Daoy (cell line): ENCODE measurements around the gene MYO18B. TPM values are rescaled to one million over a fixed set of nuclear protein-coding genes. Genes with fewer than 3 reads are reported as not detected.

ENCODE experiments used
- DNase-seq: peaks from one replicate; pipeline ENCODE4 v3.0.0-alpha.2; 2015; ENCODE audit warnings: low read depth
- total RNA-seq: library from RNA; depleted of rRNA; stranded (reverse); fragments of >200 nt; shearing (Covaris generic); gene quantifications from 2 replicates; pipeline ENCODE4 v1.2.3, GENCODE V29; 2014

Gene MYO18B
- total RNA-seq, 1 experiment from 2014 or later = not detected

DNA sequence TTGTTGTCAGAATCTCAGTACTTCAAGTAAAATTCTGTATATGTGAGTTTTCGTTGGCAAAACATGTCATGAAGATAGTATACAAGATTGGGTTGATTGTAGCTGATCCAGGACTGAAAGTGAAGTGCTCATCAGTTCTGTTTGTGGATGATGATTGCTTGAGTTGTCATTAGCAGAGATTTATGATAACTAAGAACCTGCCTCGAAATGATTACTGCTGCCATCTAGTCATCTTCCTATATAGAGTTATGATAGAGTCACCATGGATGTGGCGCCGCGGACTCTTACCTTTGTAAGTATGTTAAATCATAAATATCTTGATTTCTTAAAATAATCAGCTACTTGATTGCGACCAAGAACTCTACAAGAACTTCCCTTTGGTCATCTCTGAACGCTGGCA is 27.9 kb upstream of the MYO18B start:
- DNase-seq = no peak

DNA sequence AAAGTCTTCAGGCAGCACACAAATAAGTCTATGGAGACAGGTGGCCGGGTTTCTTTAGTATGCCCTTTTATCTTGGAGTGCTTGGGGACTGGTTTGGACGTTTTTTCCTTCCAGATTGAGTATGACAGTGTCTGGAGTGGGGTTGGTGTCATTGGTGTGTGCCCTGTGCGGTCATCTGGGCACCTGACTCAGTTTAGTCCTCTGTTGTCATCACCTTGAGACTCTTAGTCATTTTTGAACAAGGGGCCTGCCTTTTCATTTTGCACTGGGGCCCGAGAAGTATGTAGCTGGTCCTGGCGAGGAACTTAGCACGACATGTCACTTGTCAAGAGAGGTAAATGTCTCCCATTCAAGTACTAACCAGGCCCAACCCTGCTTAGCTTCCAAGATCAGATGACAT is 27.2 kb upstream of the MYO18B start:
- no peak for DNase-seq

GRCh38 chr22:25716637-25717036 is 25.4 kb upstream of the MYO18B start:
- no peak for DNase-seq

DNA sequence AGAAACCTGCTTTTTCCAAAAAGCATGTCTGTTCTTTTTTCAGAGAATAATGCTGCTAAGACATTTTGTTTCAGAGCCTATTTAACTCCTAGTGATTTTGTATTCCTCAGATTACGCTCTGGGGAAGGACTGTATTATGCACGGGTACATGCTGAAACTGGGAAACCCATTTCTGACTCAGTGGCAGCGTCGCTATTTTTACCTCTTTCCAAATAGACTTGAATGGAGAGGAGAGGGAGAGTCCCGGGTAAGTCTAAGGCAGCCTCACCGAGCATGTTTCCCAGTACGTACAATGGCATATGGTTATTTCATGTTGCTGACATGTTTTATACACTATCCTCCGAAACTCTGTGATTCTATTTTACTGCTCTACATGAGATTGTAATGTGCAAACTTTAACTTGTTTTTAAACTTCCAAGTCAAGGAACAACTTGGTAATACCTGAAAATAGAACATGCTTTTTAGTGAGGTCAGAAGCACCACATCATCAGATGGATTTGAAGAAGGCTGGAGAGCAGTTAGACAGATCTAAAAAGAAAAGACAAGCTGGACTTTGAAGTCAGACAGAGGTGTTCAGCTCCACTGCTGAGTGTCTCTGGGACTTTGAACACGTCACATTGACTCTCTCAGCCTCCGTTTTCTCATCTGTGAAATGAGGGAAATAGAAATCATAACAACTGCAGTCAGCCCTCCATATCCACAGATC is 23.7 kb upstream of the MYO18B start:
- DNase-seq = no peak

- DNase-seq = no peak
Measured at GRCh38 chr22:25722223-25722622, 19.8 kb upstream of the MYO18B start.

GRCh38 chr22:25722626-25723025 is 19.4 kb upstream of the MYO18B start:
- DNase-seq = no peak

GRCh38 chr22:25726241-25726640 is 15.7 kb upstream of the MYO18B start:
- no peak for DNase-seq

- no peak for DNase-seq
Measured at GRCh38 chr22:25728071-25728470, 13.9 kb upstream of the MYO18B start.

GRCh38 chr22:25729016-25729995 is 12.7 kb upstream of the MYO18B start:
- no peak for DNase-seq

GRCh38 chr22:25735650-25736049 is 6.3 kb upstream of the MYO18B start:
- no peak for DNase-seq

- DNase-seq = no peak
Measured at GRCh38 chr22:25736378-25737011, 5.5 kb upstream of the MYO18B start.

DNA sequence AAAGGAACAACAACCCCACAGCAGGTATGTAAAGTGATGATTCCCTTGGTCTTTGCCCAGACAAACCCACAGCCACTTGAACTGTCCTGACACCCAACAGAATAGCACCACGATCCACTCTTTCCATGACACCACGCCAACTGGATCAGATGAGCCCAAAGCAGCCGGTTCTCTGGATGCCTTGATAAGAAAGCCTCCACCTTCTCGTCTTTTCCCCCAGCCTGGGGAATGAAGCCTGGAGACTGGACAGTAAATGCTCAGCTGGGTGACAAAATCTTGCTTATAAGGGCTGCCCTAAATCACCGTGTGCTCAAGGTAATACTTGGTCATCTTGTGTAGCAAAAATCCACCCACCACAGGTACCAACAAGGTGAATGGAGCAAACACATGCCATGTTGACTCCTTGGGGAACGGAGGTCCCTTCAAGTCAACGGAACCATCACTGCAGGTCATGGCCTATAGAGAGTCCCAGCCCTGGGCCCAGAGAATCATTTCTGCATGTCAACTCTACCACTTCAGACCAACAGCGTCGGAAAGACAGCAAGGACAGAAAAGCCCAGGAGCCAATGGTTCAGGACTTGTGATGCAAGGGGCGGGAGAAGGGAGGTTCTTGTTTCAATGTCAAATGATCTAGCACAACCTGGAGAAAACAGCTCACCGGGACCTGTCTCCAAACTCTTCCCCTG is 2.2 kb upstream of the MYO18B start:
- no peak for DNase-seq

DNA sequence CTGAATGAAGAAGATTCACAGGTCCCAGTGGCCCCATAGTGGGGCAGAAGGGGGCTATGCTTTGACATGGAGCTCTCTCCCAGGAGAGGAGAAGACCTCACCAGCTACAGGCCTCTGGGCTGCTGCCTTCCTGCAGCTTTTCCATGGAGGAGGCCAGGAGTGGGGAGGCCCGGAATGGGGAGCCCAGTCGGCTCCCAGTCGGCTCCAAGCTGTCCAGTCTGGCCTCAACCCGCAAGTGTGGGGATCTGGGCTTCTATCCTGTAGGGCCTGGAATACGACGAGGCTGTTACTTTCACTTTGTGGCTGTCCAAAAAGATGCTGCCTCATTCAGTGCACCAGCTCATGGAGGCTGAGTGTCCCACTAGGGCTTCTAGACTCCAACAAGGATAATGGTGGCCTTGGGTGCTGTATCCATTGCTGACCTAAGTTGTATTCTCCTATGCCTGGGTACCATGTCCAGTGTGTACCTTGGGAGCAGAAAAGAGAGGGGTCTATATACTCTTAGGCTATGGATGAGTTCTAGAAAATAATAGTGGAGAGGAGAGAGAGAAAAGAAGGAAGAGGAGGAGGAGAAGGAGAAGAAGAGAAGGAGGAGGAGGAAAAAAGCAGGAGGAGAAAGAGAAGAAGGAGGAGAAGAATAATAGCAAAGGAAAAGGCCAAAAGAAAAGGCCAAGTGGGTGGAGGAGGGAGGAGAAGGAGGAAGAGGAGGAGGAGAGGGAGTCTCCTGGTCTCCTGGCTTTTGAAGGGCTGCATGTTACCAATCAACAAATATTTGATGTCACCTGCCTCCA is 1.1 kb downstream of the MYO18B start:
- DNase-seq = no peak

DNA sequence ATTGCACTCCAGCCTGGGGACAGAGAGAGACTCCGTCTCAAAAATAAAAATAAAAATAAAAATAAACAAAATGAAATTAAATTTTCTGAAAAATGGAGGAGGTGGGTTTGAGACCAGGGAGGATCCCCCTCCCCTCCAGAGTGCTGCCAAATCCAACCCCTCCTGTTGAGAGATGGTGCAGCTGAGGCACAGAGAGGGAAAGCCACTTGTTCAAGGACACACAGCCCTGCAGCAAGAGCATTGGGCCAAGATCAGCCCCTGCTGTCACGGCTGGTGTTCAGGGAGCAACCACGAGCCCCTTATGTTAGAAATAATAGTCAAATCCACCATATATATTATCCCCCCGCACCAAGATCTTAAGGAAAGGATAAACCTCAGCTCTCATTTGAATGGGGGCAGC is 2.7 kb downstream of the MYO18B start:
- DNase-seq = no peak

- no peak for DNase-seq
Measured at GRCh38 chr22:25745341-25746011, 3.5 kb downstream of the MYO18B start.

GRCh38 chr22:25746012-25746373 is 4.0 kb downstream of the MYO18B start:
- DNase-seq = peak; percentile 29

DNA sequence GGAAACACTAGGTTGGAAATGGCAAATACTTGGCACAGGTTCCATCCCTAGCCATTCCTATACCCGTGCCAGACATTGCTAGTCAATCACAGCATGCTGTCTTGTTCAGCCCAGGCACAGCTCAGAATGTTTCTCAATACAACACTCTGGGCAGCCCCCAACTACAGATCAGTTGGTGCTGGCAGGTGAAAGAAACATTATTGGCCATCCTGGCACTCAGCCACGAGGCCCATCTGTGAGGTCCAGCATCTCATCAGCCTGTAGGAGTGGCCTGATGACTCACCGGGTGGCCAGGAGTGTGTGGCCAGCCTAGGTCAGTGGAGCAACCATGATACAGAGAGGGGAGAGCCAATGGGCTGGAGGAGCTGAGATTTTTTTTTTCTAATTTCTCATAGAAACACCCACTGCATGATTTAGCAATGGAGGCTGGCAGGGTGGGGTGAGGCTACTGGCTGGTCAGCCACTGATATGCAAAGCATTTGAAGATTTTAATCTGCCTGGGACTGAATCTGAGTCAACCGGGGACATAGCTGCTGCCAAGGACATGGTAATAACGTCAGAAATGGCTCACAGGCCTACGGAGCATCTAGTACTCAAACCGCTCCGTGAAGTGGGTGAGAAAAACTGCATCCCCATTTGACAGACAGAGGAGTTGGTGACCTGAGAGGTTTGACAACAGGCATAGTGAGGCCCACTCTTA is 5.4 kb downstream of the MYO18B start:
- DNase-seq = peak; percentile 81

- DNase-seq = no peak
Measured at GRCh38 chr22:25748140-25748539, 6.2 kb downstream of the MYO18B start.

- no peak for DNase-seq
Measured at GRCh38 chr22:25748704-25749103, 6.7 kb downstream of the MYO18B start.
